HuH-7 (cell line): ENCODE measurements around the gene DDX5.
"Not testable (repeated sequence)": the region's sequence is repeated elsewhere in the genome, so short reads cannot be mapped to it uniquely, and the experiment has no call there.

ENCODE experiments used
- DNase-seq: peaks from one replicate; pipeline ENCODE4 v3.0.0; 2011; ENCODE audit warnings: low spot score

Gene DDX5

DNA sequence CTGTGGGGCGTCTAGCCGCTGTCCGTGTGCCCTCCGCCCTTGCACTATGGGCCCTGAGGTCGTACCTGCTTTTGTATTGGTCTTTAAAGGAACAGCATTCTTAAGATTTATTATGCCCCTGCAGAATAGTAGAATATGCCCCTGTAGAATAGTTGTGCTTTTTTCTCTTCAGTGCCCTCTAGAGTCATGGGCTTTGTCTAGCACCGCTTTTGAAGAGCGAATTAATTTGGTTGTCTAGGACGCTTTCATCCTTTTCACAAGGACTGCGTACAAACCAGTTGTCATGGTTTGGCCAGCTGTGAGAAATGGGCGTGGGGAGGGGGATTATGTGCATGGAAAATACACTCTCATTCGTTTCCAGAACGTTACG, 1.3 kb upstream of the DDX5 start:
- DNase-seq, result peak; percentile 57

DNA sequence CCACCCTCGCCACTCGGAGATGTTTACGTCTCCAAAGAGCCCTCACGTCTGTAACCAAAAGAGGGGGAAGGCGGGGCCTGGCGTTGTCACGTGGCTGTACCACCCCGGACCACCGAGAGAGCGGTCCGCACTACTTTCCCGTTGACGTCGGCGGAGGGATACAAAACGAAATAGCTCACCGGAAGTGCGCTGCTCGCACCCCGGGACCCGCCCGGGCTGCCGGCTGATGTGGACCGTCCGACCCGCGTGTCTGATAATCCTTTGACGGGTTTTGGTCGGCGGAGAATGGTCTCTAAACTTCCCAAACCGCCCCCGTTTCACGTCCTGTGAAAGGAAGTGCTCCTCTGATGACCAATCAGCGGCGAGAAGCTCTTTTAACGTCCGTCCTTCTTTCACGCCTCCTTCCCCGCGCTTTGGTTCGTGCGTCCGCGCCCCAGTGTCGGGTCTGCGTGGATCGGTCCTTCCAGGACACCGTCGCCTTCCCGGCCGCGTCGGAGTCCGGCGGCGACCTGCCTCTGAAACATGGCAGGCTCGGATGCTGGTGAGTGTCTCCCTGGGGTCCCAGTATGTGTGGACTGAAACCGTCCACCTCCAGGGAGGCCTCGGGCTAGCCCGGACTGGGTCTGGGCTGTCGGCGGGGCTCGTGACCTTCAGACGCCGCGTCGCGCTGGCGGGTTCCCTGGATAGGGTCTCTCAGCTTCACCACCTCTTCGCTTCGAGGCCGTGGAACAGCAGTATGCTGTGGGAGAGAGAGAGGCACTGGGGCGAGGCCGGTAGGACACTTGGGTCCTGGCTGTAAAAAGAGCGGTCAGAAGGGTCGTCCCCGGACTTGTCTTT, 705 bp upstream of the DDX5 start, which contains the start of gene CEP95:
Gene CEP95 (plus strand): TSS at position 402 of the 837 bp plus-strand sequence. CDS start 121 bp downstream, at position 523.
- peak; percentile 87 for DNase-seq

DNA sequence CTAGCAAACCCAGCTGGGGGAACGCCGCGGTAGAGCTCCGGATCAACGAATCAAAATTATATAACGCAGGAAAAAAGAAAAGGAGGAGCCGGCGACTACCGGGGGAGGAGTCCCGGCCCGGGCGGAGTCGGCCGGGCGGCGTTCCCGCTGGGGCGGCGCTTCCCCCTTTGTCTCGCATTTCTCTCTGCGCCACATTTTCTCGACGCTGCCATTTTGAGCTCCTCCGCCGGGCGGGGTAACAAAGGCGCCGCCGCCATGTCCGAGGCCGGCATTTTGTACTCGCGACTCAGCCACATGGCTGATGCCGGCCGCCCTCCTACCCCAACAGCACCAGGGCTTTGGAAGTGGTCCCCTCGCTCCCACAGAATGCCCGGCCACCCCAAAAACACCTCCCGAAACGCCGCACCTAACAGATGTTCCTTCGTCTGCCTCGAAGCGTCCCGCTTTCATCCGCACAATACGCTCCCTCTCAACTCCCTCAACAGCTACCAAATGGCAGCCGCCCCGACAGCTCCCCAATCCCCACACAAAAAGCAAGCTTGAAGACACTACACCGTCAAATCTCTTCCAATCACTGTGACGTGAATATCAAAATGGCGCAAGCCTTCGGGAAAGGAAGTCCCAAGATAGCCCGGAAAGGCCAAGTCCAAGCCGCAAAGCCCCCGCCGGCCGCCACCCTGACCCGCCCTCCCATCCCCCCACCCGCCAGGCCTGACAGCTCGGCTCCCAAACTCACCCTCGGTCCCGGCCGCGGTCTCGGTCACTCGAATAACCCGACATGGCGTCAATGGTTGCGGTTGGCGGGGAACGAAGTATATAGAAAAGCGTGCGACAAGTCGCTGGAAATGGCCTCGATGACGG, 519 bp downstream of the DDX5 start:
- peak; percentile 58 for DNase-seq

DNA sequence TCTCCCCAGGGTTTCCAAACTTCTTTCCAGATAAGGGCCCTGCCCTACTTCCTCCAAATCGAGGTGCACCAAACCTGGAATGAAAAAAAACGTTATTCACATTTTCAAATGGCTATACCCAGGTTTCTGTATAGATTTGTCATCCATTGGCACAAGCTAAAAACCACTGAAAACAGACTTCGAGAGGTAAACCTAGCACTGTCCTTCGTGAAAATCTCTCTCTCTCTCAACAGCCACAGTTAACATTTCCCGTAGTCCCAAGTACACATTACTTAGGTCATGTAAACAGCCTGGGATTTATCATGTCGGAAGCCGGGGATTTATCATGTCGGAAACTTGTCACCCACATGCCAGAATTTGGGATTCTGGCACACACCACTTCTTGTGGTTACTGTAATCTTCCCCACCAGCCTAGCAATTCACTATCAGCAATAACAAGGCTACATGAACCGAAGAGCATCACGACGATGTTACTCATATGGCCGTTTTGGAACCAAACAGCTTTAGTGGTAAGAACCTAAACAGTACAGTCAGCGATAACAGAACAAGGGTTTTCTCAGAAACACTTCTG, 1.2 kb downstream of the DDX5 start:
- no peak for DNase-seq

DNA sequence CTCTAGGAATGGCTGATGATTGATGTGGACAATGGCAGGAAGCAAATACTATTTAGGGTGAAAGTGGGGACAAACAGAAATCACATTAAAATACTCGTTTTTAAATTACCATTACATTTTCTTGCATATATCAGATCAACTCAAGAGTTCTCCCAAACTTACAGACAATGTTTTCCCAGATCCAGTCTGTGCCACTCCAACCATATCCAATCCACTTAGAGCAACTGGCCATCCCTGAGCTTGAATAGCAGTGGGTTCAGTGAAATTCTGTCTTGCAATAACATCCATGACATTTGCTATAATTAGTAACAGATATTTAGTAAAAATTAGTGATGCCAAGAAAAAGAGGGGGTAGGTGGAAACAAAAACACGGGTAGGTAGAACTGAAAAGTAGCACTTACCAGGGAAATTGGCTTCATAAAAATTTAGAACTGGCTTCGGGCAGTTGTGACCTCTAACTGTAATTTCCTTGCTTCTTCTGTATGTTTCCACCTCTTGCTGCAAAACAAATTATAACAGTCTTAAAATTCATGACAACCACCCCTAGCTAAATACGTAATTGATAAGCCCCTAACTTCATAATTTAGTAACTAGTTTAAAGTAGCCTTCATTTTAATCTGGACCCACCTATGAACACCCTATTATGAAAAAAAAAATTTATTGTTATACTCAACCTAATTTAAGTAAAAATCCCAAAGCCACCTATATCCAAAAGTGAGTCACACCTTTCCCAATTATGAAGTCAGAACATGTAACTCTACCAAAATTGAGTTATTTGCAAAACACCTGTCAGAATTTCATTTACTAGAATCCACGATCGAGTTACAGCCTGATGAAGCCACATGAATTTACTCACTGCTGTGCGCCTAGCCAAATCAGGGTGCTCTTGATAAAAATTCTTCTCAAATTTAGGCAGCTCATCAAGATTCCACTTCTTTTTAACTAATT, 2.0 kb downstream of the DDX5 start:
- no peak for DNase-seq

DNA sequence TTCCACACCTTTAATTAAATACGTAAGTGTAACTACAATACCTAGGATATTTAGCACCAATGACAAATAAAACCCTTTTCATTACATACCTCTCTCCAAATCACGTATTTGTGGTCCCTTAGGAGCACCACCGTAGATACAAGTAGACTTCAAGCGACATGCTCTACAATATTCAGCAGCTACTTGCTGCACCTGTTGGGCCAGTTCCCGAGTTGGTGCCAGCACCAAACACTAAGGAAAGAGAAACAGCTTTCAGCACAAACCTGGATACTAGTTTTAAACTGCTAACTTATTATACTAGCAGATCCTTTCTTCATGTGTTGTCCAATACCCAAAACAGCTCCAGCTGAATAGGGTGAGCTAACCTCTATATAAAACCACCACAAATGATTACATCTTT, 2.7 kb downstream of the DDX5 start:
- DNase-seq, result no peak

DNA sequence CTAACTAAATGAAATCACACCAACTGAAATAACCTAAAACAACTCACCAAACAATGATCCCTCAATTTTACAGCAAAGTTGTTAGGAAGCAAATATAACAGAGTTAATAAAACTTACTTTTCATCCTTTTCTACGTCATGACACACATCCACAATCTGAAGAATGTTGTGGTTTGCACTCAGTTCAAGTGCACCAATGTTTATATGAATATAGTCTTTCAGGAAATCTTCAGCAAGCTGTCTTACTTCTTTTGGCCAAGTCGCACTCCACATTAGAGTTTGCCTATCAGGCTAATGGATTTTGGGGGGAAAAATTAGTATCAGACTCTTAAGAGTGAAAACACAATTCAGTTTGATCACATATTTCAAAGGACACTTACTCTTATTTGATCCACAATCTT, 3.3 kb downstream of the DDX5 start:
- no peak for DNase-seq

DNA sequence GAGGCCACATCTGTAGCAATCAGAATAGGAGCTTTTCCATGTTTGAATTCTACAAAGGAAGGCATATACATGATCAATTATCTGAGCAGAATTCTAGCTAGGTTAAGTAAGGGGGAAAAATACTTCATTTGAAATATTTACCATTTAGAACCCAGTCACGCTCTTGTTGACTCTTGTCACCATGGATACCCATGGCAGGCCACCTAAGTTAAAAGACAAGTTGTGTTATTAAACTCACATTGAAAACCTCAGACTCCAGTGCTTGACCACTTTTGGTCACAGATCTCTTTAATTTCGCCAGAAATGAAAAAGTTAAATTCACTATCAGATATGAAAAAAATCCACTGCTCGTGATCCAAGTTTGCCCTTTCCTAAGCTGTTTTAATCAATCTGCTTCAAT, 4.1 kb downstream of the DDX5 start:
- DNase-seq, result no peak

DNA sequence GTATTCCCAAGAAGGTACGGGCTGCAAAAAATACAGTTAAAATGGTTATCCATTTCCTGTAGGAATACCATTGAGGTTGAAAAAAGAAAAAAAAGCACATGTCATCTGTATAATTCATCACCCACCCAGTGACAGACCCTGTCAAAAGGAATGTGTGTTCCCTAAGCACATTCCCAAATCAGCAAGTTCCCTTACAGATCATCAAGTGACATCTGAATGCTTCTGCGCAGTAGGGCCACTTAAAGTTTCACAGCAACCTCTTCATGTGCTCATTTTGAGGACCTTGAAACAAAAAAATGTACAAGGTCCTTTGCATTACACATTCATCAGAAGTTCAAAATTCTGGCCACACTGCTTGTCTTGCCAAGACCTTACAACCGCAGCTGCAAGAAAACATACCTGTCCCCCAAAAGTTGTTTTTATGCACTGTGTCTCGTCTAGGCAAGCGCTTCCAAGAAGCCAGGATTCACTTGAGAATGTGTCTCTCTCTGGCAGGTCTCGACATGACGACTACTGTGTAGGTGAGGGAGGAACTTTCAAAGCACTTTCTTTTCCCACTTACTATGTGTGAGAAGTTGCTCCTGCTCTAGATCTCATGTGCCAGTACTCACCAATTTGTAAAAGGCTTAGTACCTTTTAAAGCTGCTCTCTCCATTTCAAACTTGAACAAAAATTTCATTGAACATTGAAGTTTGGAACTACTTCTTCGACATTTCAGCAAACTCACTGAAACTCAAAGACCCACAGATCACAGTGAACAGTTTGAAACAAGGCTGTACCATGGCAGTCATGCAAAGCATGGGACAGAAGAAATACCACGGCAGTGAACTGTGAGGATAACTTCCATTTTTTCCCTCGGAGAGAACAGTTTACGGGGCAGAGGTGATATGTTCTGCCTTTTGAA, 5.0 kb downstream of the DDX5 start:
- no peak for DNase-seq

DNA sequence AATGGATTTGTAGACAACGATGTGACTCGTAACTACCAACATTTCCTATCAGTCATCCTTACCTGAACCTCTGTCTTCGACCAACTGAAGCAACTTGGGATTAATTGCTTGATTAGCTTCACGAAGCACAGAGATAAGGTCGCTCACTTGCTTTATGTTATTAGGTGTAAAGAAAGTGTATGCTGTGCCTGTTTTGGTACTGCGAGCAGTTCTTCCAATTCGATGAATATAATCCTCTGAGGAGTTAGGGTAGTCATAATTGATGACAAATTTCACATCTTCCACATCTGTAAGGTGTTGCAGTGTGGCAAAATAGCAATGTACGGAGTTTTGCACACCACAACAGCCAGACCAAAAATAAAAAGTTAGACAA, 5.6 kb downstream of the DDX5 start:
- DNase-seq, result no peak

DNA sequence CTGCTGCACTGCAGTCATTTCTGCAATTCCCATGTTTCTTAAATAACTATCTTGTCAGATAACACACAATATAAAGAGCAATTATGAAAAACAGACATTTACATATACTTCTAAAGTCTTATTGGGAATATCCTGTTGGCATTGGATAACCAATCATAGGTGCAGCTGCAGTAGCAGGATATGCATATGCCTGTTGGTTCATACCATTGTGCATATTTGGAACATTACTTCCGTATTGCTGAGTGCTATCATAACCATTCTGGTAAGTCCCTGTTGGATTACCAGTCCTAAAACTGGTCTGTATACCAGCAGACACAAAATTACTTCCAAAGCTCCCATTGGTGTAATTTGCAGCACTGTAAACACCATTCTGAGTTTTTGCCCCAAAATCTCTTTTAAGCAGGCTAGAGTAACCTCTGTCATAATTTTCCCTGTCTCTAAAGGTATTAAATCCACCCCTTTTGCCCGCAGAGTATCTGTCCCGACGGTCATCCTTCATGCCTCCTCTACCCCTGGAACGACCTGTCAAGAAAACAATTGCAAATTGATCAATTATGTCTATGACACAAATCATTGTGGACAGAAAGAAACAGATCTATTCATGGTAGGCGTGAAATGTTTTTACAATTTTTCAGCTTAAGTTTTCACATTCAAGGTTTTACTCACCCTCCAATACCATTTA, 6.1 kb downstream of the DDX5 start:
- no peak for DNase-seq

DNA sequence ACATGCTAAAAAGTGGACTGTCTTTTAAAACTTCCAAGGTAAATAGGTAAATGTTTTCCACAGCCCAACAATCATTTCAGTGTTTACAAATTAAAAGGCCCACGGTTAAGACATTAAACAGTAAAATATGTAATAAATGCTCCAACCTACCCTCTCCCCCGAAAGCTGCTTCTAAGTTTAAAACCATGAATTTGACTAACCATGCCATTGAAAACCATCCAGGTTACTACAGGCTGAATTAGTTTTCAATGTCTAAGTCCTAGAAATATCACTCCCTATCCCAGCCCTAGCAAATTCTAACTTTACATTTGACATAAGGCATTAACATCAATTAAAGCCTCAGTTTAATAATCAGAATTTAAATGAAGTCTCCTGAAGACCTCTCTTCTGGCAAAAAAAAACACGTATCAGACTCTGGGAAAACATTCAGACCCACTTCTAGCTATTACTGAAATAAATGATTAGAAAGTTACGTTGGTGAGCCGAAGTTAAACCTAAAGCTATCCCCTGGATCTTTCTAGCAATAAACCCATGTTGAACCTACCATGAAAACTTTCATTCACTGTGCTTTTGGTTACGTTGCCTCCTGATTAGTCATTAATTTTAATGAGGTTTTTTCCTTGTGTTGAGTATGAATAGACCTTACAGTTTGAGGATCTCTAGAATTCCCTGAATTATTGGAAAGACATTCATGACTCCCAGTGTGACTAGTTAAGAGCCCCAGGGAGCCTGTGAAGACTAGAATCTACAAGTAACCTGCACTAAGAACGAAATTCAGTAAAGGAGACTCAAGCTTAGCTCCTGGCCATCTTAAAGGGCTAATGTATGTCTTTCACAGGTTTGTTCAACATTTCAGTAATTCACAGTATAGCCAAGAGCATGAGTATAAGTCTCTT, 7.5 kb downstream of the DDX5 start:
- DNase-seq, result no peak

DNA sequence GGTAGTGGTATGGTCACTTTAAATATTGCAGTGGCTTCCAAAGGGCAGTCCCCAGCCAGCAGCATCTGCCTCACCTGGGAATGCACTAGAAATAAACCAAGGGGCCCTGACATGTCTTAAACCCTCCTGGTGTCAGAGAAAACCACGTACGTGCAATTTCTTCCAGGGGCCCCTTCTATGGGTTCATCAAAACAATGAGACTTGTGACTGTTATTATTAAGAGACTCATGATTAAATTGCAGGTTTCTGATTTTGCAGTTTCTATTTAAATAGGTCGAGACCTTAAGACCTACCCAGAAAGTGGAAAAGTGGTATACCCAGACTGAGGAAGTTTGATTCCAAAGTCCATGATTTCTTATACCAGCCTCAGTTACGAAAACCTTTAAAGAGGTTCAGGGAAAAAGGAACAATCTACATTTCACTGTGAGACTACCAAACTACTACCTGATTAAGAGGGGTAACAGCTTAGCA, 8.5 kb downstream of the DDX5 start:
- DNase-seq, result no peak

DNA sequence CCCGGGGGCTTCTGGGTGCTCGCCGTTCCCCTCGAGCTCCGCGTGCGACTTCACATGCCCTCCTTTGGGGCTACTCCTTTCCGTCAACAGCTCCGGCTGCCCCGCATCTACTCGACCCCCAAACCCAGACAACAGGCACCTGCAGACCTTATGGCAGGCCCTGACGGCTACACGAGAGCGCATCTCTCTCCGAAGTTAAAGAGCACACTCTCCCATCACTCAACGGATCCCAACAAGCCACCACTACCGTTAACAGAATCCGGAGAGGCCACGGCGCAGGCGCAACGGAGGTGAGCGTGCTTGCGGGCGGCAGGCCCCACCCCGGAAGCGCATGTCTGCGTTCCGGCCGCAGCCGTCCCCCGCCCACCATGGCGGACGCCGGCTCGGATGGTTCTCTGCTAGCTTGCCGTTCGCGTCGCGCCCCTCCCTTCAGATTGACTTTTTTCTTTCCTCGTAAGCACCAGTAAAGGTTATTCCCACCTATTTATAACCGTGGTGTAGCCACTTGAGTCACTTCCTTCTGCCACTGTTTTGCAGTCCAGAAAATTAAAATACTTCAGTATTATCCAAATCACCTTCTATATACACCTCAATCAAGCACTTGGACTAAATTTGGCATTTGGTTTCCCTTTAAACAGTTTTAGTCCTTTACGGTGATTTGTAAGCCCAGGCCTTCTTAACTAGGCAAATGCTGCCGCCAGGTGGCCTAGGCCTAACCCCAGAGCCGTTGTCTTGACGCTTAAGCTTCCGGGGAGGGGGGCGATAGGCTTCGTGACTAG, 9.1 kb downstream of the DDX5 start, which contains the start of gene POLG2:
Gene POLG2 (minus strand): TSS at position 269 of the 779 bp plus-strand sequence. CDS start 86 bp downstream, at position 183.
- peak; percentile 94 for DNase-seq

DNA sequence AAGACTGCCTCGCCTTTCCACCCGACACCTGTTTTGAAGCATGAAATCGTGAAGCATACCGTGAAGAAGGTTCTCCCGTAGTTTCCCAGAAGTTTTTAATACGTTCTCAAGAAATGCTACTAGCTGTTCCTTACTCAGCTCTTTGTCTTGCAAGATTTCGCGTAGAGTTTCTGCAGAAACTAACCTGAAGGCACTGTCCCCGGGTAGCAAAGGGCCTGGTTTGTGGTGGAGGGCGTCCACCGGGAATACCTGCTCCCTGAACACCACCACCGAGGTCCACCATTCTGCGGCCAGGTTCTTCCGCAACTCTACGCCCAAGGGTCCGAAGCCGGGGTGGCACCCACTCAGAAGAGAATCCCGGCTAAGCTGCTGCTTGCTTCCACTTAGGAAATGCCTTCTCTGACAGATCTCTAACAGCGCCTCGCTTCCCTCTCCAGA, 9.7 kb downstream of the DDX5 start:
- DNase-seq, result no peak

DNA sequence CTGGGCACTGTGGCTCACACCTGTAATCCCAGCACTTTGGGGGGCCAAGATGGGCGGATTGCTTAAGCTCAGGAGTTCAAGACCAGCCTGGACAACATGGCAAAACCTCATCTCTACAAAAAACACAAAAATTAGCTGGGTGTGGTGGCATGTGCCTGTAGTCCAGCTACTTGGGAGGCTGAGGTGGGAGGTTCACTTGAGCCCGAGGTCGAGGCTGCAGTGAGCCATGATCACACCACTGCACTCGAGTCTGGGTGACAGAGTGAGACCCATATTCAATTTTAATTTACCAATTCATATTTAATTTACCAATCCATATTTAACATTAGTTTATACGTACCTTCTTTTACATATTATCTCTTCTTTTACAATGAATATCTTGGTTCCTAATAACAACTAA, 10.8 kb downstream of the DDX5 start:
- DNase-seq, result not testable (repeated sequence)

DNA sequence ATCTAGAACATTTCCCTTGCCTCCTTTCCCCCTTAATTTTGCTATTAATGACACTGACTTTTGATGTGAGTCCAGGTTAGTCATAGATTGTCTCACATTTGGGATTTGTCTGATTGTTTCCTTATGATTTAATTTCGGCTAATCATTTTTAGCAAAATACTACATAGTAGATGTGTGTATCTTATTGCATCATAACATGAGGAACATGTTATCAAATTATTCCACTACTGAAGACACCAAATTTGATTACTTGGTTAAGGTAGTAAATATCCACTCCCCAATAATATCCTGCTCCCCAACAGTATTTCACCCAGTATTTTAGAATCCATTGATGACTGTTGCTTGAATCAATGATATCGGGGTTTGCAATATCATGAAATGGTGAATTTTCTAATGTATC, 12.0 kb downstream of the DDX5 start:
- DNase-seq, result no peak
